Astrocyte of the cerebellum (primary cell): ENCODE data around the gene SSBP3.

Experiments
- DNase-seq: peaks from one replicate; pipeline ENCODE4 v3.0.0-alpha.2; 2011; ENCODE audit warnings: low read depth
- H3K4me3 ChIP-seq: 2 replicates; pipeline ENCODE4 v1.5.1; 2011; ENCODE audit warnings: mild to moderate bottlenecking, low read depth, low read length, moderate library complexity
- in situ Hi-C: cut with HindIII; loops from 2 replicates; pipeline ENCODE4 v1.10.0; 2017; ENCODE audit warnings: low sequenced_read_pairs
- TF ChIP-seq, protein P1 (sequence below): IDR thresholded peaks from 2 replicates; pipeline ENCODE4 v1.5.1; 2012; ENCODE audit warnings: low read length, low read depth, moderate library complexity, mild to moderate bottlenecking; ENCODE audit errors: missing control alignments

The SSBP3 gene

GRCh38 chr1:54301497-54301896 lies 104.7 kb downstream of the SSBP3 start:
- H3K4me3 ChIP-seq: no peak overlapping the region
- TF ChIP-seq, protein P1, sequence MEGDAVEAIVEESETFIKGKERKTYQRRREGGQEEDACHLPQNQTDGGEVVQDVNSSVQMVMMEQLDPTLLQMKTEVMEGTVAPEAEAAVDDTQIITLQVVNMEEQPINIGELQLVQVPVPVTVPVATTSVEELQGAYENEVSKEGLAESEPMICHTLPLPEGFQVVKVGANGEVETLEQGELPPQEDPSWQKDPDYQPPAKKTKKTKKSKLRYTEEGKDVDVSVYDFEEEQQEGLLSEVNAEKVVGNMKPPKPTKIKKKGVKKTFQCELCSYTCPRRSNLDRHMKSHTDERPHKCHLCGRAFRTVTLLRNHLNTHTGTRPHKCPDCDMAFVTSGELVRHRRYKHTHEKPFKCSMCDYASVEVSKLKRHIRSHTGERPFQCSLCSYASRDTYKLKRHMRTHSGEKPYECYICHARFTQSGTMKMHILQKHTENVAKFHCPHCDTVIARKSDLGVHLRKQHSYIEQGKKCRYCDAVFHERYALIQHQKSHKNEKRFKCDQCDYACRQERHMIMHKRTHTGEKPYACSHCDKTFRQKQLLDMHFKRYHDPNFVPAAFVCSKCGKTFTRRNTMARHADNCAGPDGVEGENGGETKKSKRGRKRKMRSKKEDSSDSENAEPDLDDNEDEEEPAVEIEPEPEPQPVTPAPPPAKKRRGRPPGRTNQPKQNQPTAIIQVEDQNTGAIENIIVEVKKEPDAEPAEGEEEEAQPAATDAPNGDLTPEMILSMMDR: no peak
- no peak for DNase-seq
- in situ Hi-C loops: no loop called here

DNA sequence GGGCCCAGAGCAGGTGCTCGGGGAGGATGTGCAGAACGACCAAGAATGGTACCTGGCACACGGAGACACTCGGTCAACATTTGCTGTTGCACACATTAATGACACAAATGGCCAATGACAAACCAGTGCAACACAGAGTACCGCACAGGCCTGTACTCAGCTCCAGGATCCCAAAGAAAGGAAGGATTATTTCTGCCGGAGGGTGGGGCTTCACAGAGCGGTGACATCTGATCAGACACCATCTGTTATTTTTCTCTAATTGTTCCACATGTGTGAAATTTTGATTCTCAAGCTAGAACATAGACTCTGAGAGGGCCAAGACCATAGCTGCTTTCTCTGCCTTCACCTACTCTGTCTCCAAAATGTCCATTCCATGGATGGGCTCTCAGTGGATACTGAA lies 105.8 kb downstream of the SSBP3 start:
- TF ChIP-seq, protein P1: no peak
- in situ Hi-C loops: no loop called here
- DNase-seq: no peak
- H3K4me3 ChIP-seq: no peak overlapping the region

- in situ Hi-C loops: loop anchor here (5.0 kb wide), 1 partner anchor 57 kb away; no protein-coding TSS in a partner anchor
- TF ChIP-seq, protein P1: no peak
- no peak for DNase-seq
- H3K4me3 ChIP-seq: no peak overlapping the region
Observed at GRCh38 chr1:54299037-54299436, 107.2 kb downstream of the SSBP3 start.

DNA sequence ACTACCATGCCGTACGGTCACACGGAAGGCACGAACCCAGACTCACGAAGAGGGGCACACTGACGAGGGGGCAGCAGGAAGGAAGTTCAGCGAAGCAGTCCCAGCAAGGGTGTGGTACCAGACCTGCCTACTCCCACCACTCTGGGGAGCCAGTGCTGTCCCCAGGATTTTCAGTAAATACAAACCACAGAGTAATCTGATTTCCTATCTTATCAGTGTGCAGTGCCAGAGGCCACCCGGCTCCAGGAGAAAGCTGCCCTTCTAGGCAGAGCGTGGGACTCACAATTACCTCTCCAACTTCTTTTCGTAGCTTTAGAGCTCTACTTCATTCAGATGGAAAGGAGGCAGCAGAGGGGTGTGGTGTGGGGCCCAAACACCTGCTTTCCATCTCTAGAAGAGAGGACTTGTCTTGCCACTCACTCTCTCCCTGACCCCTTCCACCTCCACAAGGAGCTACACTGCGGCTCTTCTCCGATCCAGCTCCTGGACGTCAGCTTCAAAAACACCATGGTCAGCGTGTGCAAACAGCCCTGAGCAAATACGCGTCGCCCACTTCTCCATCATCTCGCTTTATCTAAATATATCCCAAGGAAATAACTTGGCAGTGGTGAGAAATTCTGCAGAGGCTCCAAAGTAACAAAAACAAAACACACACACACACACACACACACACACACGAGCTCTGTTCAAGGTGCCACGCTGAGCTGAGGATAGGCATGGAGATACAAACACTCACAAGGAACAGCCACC lies 107.7 kb downstream of the SSBP3 start:
- in situ Hi-C loops: loop anchor here (5.0 kb wide), 1 partner anchor 56 kb away; no protein-coding TSS in a partner anchor
- H3K4me3 ChIP-seq: no peak overlapping the region
- no peak for DNase-seq
- TF ChIP-seq, protein P1: no peak

DNA sequence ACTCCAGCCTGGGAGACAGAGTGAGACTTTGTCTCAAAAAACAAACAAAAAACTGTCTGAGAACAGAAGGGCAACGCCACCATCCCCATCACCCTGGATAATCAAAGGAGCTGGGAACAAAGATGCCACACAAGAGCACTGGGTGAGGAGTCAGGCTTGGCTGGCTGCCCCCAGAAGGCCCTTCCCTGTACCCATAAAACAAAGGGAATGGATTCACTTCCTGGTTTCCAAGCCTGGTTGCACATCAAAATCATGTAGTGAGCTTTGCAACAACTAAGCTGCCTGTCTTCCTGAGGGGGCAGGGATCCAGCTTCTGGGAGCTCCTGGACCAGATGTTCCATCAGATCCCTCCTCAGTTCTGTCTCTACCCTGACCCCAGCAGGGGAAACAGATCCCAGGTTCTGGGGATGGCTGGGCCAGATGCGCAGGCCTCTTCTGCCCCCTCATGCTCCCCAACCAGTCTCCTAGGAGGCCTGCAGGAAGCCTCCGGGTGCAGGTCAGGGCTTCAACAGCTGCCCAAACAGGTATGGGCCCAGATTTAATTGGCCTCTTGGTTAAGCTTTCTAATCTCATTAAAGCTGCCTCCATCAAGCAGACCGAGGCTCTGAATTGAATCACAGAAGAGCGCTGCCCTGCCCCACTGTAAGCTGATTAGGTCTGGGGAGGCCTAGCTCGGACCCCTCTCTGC lies 108.5 kb downstream of the SSBP3 start:
- TF ChIP-seq, protein P1: no peak
- in situ Hi-C loops: loop anchor here (5.0 kb wide), 1 partner anchor 55 kb away; no protein-coding TSS in a partner anchor
- no peak overlapping the region for H3K4me3 ChIP-seq
- DNase-seq: no peak

GRCh38 chr1:54296666-54297065 lies 109.5 kb downstream of the SSBP3 start:
- in situ Hi-C loops: loop anchor here (5.0 kb wide), 1 partner anchor 54 kb away; no protein-coding TSS in a partner anchor
- TF ChIP-seq, protein P1: no peak
- no peak for DNase-seq
- H3K4me3 ChIP-seq: no peak overlapping the region
